RWPE2 (cell line): ENCODE results near the gene FYTTD1.

ENCODE experiments used
- ATAC-seq: fragments of 200-7000 bp; cut with Tn5 transposase; 3 replicates; pipeline ENCODE4 v1.9.1; 2021; ENCODE audit warnings: low read depth
- DNase-seq: peaks from one replicate; pipeline ENCODE4 v3.0.0-alpha.2; 2020; ENCODE audit warnings: low spot score
- H3K27ac ChIP-seq: fragments of 450-650 bp; 2 replicates; pipeline ENCODE4 v1.5.1; 2017; ENCODE audit warnings: mild to moderate bottlenecking; ENCODE audit not compliant: poor library complexity, severe bottlenecking
- H3K27me3 ChIP-seq: fragments of 250-450 bp; sonication (Bioruptor Pico); 2 replicates; pipeline ENCODE4 v1.5.1; 2021; ENCODE audit warnings: mild to moderate bottlenecking, moderate library complexity; ENCODE audit not compliant: insufficient read depth, poor library complexity, severe bottlenecking
- H3K36me3 ChIP-seq: fragments of 250-450 bp; sonication (Bioruptor Pico); 2 replicates; pipeline ENCODE4 v1.5.1; 2020; ENCODE audit warnings: low read depth, mild to moderate bottlenecking, moderate library complexity
- H3K4me1 ChIP-seq: fragments of 250-450 bp; sonication (Bioruptor Pico); 2 replicates; pipeline ENCODE4 v1.5.1; 2021; ENCODE audit warnings: mild to moderate bottlenecking, moderate library complexity; ENCODE audit not compliant: insufficient read depth, poor library complexity, severe bottlenecking
- H3K4me3 ChIP-seq: fragments of 250-450 bp; sonication (Bioruptor Pico); 2 replicates; pipeline ENCODE4 v1.5.1; 2021; ENCODE audit warnings: mild to moderate bottlenecking, moderate library complexity; ENCODE audit not compliant: severe bottlenecking
- H3K9me3 ChIP-seq: fragments of 250-450 bp; sonication (Bioruptor Pico); 2 replicates; pipeline ENCODE4 v1.5.1; 2021; ENCODE audit warnings: mild to moderate bottlenecking, moderate library complexity; ENCODE audit not compliant: severe bottlenecking
- TF ChIP-seq, protein P1 (sequence below): fragments of 450-650 bp; IDR thresholded peaks from one replicate; pipeline ENCODE4 v1.5.1; 2017; ENCODE audit warnings: mild to moderate bottlenecking, moderate library complexity; ENCODE audit not compliant: poor library complexity, severe bottlenecking

The FYTTD1 gene

DNA sequence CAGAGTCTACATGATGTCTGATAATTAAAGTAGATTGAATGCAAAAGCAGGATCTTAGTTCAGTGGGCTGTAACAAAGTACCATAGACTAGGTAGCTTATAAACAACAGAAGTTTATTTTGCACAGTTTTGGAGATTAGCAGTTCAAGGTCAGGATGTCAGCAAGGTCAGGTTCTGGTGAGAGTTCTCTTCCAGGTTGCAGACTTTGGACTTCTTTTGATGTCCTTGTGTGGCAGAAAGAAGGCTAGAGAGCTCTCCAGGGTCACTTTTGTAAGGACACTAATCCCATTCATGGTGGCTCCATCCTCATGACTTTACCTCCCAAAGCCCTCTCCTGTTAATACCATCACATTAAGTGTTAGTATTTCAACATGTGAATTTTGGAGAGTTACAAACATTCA lies 12.1 kb downstream of the FYTTD1 start:
- Histone ChIP-seq H3K27me3 (no peaks in the 10 kb centered on the region), H3K4me3 (no peak overlapping the region), H3K36me3 (peaks cover 56% of the 10 kb centered on the region), H3K27ac (no peak overlapping the region), H3K9me3 (no peaks in the 10 kb centered on the region), H3K4me1 (no peaks in the 10 kb centered on the region)
- DNase-seq (no peak), ATAC-seq (no peak)
- TF ChIP-seq, protein P1, sequence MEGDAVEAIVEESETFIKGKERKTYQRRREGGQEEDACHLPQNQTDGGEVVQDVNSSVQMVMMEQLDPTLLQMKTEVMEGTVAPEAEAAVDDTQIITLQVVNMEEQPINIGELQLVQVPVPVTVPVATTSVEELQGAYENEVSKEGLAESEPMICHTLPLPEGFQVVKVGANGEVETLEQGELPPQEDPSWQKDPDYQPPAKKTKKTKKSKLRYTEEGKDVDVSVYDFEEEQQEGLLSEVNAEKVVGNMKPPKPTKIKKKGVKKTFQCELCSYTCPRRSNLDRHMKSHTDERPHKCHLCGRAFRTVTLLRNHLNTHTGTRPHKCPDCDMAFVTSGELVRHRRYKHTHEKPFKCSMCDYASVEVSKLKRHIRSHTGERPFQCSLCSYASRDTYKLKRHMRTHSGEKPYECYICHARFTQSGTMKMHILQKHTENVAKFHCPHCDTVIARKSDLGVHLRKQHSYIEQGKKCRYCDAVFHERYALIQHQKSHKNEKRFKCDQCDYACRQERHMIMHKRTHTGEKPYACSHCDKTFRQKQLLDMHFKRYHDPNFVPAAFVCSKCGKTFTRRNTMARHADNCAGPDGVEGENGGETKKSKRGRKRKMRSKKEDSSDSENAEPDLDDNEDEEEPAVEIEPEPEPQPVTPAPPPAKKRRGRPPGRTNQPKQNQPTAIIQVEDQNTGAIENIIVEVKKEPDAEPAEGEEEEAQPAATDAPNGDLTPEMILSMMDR, result no peak

GRCh38 chr3:197775317-197775716 lies 25.6 kb downstream of the FYTTD1 start:
- no peak for ATAC-seq
- H3K9me3 ChIP-seq, result no peaks in the 10 kb centered on the region
- no peak overlapping the region for H3K27ac ChIP-seq
- TF ChIP-seq, protein P1, result no peak
- peaks cover 67% of the 10 kb centered on the region for H3K36me3 ChIP-seq
- H3K27me3 ChIP-seq, result no peaks in the 10 kb centered on the region
- DNase-seq, result no peak
- H3K4me3 ChIP-seq, result no peak overlapping the region
- H3K4me1 ChIP-seq, result no peaks in the 10 kb centered on the region

- no peak for DNase-seq
- no peak for ATAC-seq
- H3K27me3 ChIP-seq, result no peaks in the 10 kb centered on the region
- H3K27ac ChIP-seq, result no peak overlapping the region
- peaks cover 59% of the 10 kb centered on the region for H3K36me3 ChIP-seq
- H3K9me3 ChIP-seq, result no peaks in the 10 kb centered on the region
- TF ChIP-seq, protein P1, result no peak
- no peak overlapping the region for H3K4me3 ChIP-seq
- no peaks in the 10 kb centered on the region for H3K4me1 ChIP-seq
Measured at GRCh38 chr3:197782230-197782629, 32.5 kb downstream of the FYTTD1 start.

DNA sequence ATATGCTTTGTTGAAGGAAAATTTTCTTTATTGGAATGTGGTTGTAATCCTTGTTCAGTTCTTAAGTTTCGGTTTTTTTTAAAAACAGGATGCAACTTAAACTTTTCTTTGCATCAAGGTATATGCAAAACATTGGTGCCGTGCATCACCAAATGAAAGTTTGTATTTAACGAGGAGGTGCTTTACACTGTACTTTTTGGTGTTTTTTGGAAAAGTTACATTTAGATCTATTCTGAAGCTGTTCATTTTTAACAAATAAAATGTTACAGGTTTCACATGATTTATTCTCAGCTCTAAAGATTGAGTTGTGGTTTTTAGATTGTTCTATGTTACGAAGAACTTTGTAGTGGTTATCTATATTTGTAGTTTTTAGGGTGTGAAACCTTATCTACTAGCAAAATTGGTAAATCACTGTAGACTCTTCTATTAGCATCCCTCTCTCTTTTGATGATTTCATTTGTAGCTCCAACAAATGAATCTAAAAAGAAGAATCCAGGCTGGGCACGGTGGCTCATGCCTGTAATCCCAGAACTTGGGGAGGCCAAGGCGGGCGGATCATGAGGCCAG lies 34.4 kb downstream of the FYTTD1 start:
- Histone ChIP-seq H3K4me3 (no peak overlapping the region), H3K4me1 (no peaks in the 10 kb centered on the region), H3K27me3 (no peaks in the 10 kb centered on the region), H3K36me3 (peaks cover 40% of the 10 kb centered on the region), H3K27ac (no peak overlapping the region), H3K9me3 (no peaks in the 10 kb centered on the region)
- no peak for DNase-seq
- ATAC-seq, result no peak
- TF ChIP-seq, protein P1, result no peak

DNA sequence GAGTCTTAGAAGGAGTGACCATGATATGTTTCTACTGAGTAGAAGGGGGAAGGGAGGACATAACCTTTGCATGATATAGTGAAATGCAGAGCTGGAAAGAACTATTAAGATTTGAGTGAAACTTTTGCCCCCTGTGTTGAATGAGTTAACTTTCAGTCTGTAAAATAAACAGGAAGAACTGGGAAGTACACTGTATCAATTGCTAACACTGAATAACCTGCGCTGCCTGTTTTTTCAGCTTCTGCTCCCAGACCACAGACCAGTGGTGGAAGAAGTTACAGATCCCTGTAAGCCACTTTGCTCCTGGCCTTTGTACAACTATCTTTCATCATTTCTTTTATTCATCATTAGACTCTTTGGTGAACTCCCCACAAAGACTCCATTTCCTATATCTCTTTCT lies 37.7 kb downstream of the FYTTD1 start:
- H3K36me3 ChIP-seq, result peaks cover 17% of the 10 kb centered on the region
- TF ChIP-seq, protein P1, result no peak
- H3K27me3 ChIP-seq, result no peaks in the 10 kb centered on the region
- no peak for DNase-seq
- no peak overlapping the region for H3K4me3 ChIP-seq
- H3K4me1 ChIP-seq, result no peaks in the 10 kb centered on the region
- no peak overlapping the region for H3K27ac ChIP-seq
- H3K9me3 ChIP-seq, result no peaks in the 10 kb centered on the region
- no peak for ATAC-seq
